Heart left ventricle (tissue), 13 donors: ENCODE results near the gene PCARE.

Experiments
- POLR2A ChIP-seq, 2 donors: fragments of 450-650 bp; IDR thresholded peaks; one replicate each; pipeline ENCODE4 v1.6.1; 2017; ENCODE audit warnings: antibody characterized with exemption in 2 of 2, mild to moderate bottlenecking in 2 of 2, moderate library complexity in 2 of 2
- TF ChIP-seq, protein P1 (sequence below), 12 donors: fragments of 200-600 bp; sonication (generic) in 4 of 12; IDR thresholded peaks; one replicate each; pipeline versions ENCODE4 v1.5.0 to v1.8.0; 2018 to 2022; ENCODE audit warnings: antibody characterized with exemption in 12 of 12, mild to moderate bottlenecking in 5 of 12
- donor health status: ischemic (EF 13 %, LVEDD 7.1; RV severe dilation, severe dysfunction).
- donor health status: DM: no; HTN: yes; CAD: no.
- donor health status: DM: no; HTN: no; CAD: no.
- donor health status: ischemic (EF 25% LVEDD 6.9; RV normal size, moderate dysfunction).
- donor health status: ischemic (EF 25% LVEDD 5.7; RV mildly dilated, moderate dysfunction).
- donor health status: ischemic (EF 35%, LVEDD 5.7; RV mildly dilated, moderate dysfunction).
- donor health status: nonischemic (EF 11% LVEDD 7.7; RV severe dilation, severe dysfunction).
- donor health status: DM: yes; HTN: yes; CAD: no.
- donor health status: PGD.
- donor health status: ischemic (EF 29% LVEDD 5.4; RV normal size, mild dysfunction).
- donor health status: nonischemic (EF 23%, LVEDD 6.1; RV moderate dilation, normal function).

- no peak for TF ChIP-seq POLR2A (IDR thresholded peaks at IDR 0.05)
- TF ChIP-seq, protein P1, sequence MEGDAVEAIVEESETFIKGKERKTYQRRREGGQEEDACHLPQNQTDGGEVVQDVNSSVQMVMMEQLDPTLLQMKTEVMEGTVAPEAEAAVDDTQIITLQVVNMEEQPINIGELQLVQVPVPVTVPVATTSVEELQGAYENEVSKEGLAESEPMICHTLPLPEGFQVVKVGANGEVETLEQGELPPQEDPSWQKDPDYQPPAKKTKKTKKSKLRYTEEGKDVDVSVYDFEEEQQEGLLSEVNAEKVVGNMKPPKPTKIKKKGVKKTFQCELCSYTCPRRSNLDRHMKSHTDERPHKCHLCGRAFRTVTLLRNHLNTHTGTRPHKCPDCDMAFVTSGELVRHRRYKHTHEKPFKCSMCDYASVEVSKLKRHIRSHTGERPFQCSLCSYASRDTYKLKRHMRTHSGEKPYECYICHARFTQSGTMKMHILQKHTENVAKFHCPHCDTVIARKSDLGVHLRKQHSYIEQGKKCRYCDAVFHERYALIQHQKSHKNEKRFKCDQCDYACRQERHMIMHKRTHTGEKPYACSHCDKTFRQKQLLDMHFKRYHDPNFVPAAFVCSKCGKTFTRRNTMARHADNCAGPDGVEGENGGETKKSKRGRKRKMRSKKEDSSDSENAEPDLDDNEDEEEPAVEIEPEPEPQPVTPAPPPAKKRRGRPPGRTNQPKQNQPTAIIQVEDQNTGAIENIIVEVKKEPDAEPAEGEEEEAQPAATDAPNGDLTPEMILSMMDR (IDR thresholded peaks at IDR 0.05): no peak
These were observed 3.0 kb downstream of the PCARE start for GRCh38 chr2:29071032-29071975.
